ENCODE data around the gene MSL1.

The MSL1 gene

DNA sequence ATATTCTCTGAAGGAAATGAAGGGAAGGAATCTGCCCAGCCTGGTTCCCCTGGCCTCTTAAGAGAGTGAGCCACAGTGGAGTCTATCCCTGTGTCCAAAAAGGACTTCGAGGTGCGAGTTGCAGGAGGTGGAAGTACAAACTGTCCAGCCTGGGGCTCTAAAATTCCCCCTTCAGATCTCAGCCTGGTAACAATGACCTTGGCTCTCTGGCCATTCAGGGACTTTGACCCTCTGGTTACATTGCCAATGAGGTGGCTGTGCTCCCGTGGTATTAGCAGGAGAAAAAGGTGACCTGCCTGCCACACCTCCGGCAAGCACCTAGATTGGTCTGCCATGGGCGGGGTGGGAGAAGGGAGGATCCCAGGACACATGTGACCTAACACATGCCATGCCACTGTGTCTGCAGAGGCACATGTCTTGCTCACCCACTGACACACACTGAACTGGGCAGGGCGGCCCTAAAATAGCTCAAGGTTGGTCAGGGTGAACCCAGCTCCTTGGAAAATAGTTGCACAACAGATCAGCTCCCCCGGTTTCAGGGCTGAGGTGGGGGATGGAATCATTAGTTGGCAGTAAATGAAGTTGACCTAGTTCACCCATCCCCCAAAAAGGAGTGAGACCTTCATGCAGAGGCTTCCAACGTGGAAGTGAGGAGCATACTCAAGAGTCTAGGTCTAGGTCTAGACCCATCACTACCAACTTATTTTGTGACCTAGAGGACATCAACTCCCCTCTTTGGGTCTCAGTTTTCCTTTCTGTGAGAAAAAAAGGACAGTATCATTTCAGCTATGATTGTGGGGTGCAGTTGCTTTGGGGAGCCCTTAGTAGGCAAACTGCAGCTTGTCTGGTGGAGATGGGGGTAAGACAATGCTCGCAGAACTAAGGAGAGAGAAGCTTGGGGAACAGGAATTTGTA lies 23.6 kb upstream of the MSL1 start:
- H3K27me3 Mint-ChIP-seq (ENCODE audit: low read depth): peaks cover 4% of the 10 kb centered on the region
- H3K36me3 Mint-ChIP-seq (ENCODE audit: low read depth): peaks cover 16% of the 10 kb centered on the region
- H3K27ac Mint-ChIP-seq: peak overlapping the region; percentile 75
- H3K9me3 Mint-ChIP-seq: no peaks in the 10 kb centered on the region
- H3K4me1 Mint-ChIP-seq (ENCODE audit: low read depth): peaks cover 54% of the 10 kb centered on the region
- H3K4me3 Mint-ChIP-seq: peak overlapping the region; percentile 63

DNA sequence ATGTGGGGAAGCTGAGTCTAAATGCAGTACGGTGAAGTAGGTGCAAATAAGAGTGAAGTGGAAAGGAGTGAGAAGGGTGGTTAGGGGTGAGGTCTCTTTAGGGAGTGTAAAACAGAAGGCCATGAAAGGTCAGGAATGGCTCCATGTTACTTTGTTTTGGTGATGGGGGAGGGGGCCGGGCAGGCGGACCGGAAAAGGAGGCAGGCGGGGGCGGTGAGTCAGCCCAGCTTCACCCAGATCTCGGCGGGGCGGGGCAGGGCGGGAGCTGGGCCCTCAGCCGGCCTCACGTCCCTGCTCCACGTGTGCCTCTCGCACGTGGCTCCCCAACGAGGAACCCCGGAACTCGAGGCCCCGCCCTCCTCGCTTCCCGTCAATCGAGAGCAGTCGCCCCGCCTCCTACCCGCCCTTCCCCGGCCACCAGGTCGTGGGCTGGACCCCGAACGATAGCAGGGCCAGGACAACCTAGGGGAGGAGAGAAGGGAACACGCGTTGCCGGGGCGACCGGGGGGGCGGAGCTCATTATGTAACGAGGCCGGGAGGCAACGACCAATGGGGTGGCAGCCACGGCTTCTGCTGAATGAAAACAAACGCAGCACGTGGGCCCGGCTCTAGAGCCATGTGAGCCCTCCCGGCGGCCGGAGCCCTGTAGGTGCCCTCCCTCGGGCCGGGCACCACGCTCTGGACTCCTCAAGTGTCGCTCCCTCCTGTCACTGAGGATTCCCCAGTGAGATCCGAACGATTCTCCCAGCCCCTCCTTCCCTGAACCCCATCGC lies 22.7 kb upstream of the MSL1 start:
- H3K4me1 Mint-ChIP-seq (ENCODE audit: low read depth): peaks cover 59% of the 10 kb centered on the region
- H3K27me3 Mint-ChIP-seq (ENCODE audit: low read depth): peaks cover 4% of the 10 kb centered on the region
- peaks cover 10% of the 10 kb centered on the region for H3K36me3 Mint-ChIP-seq (ENCODE audit: low read depth)
- H3K9me3 Mint-ChIP-seq: no peaks in the 10 kb centered on the region
- H3K4me3 Mint-ChIP-seq: peak overlapping the region; percentile 87
- H3K27ac Mint-ChIP-seq: peak overlapping the region; percentile 75

DNA sequence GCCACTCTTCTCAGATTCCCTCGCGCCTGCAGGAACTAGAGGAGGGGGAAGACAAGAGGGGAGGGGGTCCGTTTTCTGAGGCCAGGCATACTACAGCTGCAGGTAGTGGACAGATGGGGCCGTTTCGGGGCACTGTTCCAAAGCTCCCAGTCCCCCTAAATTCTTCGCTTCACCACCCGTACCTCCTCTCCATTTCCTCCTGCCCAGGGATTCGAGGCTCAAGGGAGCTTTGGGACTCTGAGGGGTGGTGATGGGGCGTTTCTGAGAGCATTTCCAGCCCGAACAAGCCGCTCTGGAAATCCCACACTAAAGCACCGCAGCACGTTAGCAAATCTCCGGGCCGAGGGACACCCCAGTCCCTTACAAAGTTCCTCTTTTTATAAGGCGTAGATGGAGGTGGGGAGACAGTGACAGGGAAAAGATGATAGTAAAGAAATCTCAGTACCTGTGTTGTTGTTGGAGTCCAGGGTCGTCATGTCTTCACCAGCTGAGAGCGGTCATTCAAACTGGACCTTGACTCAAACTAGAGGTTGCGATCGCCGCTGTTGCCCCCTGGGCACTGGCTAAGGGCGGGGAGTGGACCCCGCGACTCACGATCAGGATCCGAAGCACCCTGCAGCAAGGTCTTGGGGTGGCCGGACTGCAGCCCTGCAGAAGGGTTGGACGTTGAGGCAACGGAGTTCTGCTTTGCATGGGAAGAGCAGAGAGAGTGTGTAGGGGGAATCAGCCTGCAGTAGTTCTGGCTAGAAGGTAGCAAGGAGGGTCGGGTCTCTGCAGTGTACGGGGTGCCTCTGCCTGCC lies 22.0 kb upstream of the MSL1 start:
- H3K36me3 Mint-ChIP-seq (ENCODE audit: low read depth): peaks cover 7% of the 10 kb centered on the region
- no peaks in the 10 kb centered on the region for H3K9me3 Mint-ChIP-seq
- H3K4me3 Mint-ChIP-seq: peak overlapping the region; percentile 87
- H3K27ac Mint-ChIP-seq: peak overlapping the region; percentile 71
- H3K4me1 Mint-ChIP-seq (ENCODE audit: low read depth): peaks cover 66% of the 10 kb centered on the region
- peaks cover 4% of the 10 kb centered on the region for H3K27me3 Mint-ChIP-seq (ENCODE audit: low read depth)

DNA sequence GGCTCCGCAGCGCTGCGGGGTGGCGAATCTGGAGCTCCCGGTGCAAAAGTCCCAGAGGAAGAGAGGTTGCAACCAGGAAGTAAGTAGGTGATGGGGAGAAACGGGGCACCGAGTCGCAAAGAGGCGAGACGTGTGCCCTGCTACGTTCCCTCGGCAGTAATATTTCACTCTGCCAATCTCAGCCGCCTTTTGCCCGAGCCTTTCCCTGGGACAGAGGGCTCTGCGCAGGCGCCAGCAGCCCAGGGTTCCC lies 21.4 kb upstream of the MSL1 start, which contains the start of gene NR1D1:
Gene NR1D1 (minus strand): TSS at position 171 of the 250 bp plus-strand sequence. CDS start 495 bp downstream, outside the sequence.
- Mint-ChIP-seq H3K27me3 (ENCODE audit: low read depth) (peaks cover 4% of the 10 kb centered on the region), H3K4me3 (peak within 1 kb of the TSS; percentile 87), H3K4me1 (ENCODE audit: low read depth) (peaks cover 69% of the 10 kb centered on the region), H3K27ac (peak within 1 kb of the TSS; percentile 74), H3K36me3 (ENCODE audit: low read depth) (peaks cover 7% of the 10 kb centered on the region), H3K9me3 (no peaks in the 10 kb centered on the region)

DNA sequence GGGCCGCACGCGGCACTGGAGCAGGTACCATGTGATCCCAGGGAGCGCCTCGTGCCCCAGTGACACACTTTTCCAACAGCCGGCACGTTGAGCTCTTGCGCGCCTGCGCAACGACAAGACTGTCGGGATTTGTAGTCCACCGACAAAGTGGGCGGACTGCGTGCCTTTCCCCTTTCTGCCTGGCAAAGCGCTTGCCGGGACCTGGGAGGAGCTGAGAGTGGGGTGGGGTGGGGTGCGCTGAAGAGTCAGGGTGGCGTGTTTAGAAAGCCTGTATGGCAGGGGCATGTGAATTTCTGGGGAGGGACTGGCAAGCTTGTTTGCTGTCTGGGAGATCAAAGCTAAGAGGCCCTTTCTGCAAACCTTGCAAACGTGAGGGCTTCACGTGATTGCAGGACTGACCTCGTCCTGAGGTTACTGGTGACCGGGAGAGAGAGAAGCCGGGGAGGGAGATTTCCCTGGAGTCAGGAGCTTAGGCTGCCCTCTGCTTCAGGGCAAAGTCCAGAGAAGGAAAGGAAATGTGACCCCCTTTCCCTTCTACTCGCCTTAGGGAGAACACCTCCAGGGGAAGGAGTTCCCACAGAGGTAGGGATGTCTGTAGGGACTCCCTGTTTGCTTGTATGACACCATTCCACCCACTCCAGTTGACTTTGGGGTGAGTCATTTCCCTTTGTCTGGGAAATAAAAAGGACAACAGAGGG lies 21.0 kb upstream of the MSL1 start:
- H3K9me3 Mint-ChIP-seq: no peaks in the 10 kb centered on the region
- peaks cover 68% of the 10 kb centered on the region for H3K4me1 Mint-ChIP-seq (ENCODE audit: low read depth)
- peak overlapping the region; percentile 87 for H3K4me3 Mint-ChIP-seq
- H3K27ac Mint-ChIP-seq: peak overlapping the region; percentile 71
- peaks cover 7% of the 10 kb centered on the region for H3K27me3 Mint-ChIP-seq (ENCODE audit: low read depth)
- peaks cover 7% of the 10 kb centered on the region for H3K36me3 Mint-ChIP-seq (ENCODE audit: low read depth)

DNA sequence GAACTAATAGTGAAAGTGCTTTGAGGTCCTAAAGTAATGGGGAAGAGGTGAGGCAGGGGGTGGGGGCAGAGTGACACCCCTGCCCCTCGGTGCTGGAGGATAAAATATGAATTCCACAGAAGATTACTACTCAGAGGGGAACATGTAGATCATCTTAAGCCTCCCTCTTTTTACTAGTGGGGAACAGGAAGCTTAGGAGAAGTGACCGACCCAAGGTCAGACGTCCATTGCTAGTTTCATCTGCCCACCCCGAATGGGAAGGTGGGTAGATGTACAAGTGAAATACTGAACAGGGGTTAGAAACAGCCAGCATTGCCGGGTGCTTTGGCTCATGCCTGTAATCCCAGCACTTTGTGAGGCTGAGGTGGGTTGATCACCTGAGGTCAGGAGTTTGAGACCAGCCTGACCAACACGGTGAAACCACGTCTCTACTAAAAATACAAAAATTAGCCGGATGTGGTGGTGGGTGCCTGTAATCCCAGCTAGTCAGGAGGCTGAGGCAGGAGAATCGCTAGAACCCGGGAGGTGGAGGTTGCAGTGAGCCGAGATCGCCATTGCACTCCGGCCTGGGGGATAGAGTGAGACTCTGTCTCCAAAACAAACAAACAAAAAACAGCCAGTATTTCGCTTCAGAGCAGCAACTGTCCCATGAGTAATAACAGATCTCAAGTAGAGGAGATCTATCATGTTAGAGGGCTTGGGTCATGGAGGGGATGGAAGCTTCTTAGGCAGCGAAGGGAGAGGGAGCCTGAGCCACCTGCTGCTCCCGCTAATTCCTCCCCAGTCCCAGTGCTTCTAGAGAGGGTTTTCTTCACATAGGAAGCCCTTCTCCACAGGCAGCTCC lies 20.2 kb upstream of the MSL1 start:
- Mint-ChIP-seq H3K27ac (peak overlapping the region; percentile 74), H3K9me3 (no peaks in the 10 kb centered on the region)

DNA sequence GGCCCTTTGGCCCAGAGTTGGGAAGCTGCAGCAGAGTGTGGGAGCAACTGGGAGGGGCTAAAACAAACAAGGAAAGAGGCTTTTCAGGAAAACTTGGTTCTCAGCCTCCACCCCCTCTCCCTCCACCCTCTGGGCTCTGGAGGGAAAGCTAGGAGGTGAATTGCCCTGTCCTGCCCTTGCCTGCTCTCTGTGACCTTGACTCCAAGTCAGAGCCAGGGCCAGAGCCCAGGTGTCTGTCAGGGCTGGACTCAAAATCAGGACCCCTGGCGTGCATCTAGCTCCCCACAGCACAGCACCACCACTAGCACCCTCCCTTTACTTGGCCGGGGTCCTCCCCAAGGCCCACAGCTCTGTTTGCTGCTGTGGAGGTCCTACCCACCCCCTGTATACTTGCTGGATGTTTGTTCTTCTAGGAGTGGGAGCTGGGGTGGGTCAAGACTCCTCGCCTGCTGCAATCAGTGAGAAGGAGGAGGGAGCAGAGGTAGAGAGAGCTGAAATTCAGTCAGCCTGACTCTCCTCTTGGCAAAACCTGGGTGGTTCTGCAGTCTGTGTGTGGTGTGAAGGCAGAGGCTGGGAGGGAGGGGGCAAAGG lies 18.6 kb upstream of the MSL1 start:
- Mint-ChIP-seq H3K27me3 (ENCODE audit: low read depth) (peaks cover 29% of the 10 kb centered on the region), H3K4me3 (no peak overlapping the region), H3K27ac (no peak overlapping the region), H3K36me3 (ENCODE audit: low read depth) (no peaks in the 10 kb centered on the region), H3K9me3 (no peaks in the 10 kb centered on the region), H3K4me1 (ENCODE audit: low read depth) (peaks cover 72% of the 10 kb centered on the region)

More for the DNA sequence above, 20.2 kb upstream of the MSL1 start:
- Mint-ChIP-seq H3K4me1 (ENCODE audit: low read depth) (peaks cover 70% of the 10 kb centered on the region), H3K36me3 (ENCODE audit: low read depth) (peaks cover 3% of the 10 kb centered on the region), H3K4me3 (no peak overlapping the region), H3K27me3 (ENCODE audit: low read depth) (peaks cover 15% of the 10 kb centered on the region)

DNA sequence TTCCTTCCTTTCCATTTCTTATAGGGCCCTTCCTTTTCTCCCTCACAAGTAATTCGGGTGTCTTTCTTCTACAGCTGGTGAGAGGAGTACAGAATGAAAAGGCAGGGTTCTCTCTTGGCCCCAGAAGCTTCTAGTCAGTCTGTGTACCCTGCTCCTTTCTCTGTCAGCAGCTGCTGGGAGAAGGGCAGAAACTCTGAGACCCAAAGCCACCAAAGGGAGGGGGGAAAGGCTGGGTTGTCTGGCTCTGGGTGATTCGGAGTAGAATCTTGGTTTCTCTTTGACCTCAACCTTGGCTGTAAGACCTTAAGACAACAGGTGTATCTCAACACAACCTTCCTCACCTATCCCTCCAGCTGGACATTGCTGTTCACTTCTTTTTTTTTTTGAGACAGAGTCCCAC lies 18.1 kb upstream of the MSL1 start:
- no peaks in the 10 kb centered on the region for H3K36me3 Mint-ChIP-seq (ENCODE audit: low read depth)
- no peak overlapping the region for H3K27ac Mint-ChIP-seq
- H3K9me3 Mint-ChIP-seq: no peaks in the 10 kb centered on the region
- peaks cover 29% of the 10 kb centered on the region for H3K27me3 Mint-ChIP-seq (ENCODE audit: low read depth)
- H3K4me3 Mint-ChIP-seq: peak overlapping the region; percentile 28
- peaks cover 70% of the 10 kb centered on the region for H3K4me1 Mint-ChIP-seq (ENCODE audit: low read depth)

DNA sequence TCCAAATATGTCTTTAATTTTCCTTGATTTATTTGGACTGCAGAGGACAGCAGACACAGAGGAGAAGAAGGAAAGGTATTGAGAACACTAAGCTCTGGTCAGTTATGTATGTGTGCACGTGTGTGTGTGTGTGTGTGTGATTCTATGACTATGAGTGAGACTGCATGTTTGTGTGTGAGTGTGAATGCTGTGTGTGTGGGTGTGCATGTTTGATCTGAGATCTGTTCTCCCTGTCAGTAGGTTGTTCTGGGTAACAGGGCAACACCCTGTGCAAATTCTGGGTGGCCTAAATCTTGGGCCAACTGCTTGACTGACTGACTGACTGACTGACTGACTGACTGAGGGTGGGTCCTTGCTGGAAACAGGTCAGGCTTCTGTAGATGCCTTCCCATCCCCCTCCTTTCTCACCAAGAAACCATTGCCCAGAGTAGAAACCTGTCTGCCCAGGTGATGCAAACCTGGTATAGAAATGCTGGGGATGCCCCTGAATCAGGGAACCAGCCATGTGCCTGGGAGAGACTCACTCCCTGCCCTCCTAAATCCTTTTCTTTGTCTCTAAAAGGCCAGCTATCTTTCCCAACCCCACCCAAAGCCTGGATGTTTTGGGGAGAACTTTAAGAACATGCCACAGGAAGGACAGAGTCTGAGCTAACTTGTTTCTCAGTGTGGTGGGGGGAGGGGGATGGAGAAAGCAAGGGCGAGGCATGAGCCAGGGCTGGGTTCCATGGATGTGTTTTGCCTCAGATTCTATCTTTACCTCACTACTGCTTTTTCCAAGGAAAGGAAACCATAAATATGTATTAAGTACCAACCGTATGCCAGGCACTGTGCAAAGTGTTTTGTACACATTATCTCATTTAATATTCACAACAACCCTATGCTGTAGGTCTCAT lies 16.9 kb upstream of the MSL1 start:
- peak overlapping the region; percentile 55 for H3K27ac Mint-ChIP-seq
- peaks cover 29% of the 10 kb centered on the region for H3K27me3 Mint-ChIP-seq (ENCODE audit: low read depth)
- no peak overlapping the region for H3K4me3 Mint-ChIP-seq
- H3K4me1 Mint-ChIP-seq (ENCODE audit: low read depth): peaks cover 67% of the 10 kb centered on the region
- no peaks in the 10 kb centered on the region for H3K9me3 Mint-ChIP-seq
- no peaks in the 10 kb centered on the region for H3K36me3 Mint-ChIP-seq (ENCODE audit: low read depth)

DNA sequence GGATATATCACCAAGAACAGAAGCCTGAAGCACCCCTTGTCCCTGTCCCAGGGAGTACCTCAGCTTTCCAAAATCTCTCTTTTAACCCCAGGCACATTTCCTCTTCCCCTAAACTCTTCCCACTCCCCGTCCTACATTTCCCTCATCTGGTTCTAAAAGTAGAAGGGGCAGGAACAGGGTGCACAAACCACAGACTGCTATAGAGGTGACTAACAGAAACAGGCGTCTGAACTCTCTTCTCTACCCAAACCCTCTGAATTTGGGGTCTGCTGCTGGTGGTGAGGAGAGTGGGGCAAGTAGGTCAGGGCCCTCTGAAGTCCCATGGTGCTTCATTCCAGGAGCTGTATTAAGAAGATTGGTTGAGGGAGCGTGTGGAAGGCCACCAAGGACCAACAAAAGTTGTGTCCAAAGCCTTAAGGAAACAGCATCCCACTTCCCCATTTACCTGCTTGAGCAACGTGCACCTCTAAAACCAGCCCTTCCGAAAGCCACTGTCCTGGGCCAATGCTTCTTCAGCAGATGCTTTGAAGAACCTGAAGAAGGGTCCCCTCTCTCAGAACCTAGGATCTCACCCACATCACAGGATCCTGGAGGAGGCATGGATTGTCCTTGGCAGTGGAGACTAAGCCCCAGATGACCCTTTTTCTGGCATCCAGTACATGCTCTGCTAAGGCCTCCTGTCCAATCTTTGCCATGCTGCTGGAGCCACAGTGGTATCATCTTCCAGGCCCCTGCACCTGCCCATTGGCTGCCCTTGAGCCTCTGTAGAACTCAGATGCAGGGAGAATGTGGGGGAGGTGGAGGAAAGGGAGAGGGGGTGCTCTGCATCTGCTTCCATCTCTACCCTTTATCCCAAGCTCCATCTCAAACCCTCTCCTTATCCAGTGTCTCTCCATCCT lies 15.7 kb upstream of the MSL1 start:
- Mint-ChIP-seq H3K4me1 (ENCODE audit: low read depth) (peaks cover 67% of the 10 kb centered on the region), H3K36me3 (ENCODE audit: low read depth) (no peaks in the 10 kb centered on the region), H3K4me3 (no peak overlapping the region), H3K9me3 (no peaks in the 10 kb centered on the region), H3K27me3 (ENCODE audit: low read depth) (peaks cover 28% of the 10 kb centered on the region), H3K27ac (no peak overlapping the region)

DNA sequence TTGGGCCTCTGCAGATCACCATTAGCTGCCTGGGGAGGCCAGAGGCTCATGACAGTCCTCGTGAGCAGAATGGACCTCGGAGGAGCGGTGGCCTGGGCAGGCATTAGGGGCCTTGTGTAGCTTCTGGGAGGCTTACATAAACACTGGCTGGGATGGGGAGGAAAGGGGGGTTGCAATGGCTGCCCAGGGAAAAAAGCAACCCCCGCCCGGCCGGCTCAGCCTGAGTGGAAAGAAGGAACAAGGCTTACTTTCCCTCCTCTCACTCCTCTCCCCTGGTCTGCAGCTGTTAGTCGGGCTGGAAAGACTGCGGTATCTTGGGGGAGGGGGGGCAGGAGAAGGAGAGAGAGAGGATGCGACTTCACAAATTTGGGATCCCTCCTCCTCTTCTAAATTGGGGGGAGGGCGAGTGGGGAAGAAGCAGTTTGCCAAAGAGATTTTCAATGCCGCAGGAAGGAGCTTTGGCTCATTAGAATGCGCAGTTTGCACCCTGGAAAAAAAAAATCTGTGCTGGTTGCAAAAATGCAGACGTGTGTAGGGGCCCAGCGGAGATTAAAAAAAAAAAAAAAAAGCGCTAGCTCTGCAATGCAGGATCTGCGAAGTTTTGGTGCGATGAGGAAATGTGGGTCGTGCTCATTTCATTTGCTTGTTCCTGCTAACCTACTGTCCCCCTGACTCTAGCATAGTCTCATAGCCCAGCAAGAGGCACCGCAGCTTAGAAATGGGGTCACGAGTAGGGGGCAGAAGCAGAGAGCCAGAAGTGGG lies 14.8 kb upstream of the MSL1 start:
- H3K27ac Mint-ChIP-seq: no peak overlapping the region
- no peak overlapping the region for H3K4me3 Mint-ChIP-seq
- no peaks in the 10 kb centered on the region for H3K9me3 Mint-ChIP-seq
- peaks cover 25% of the 10 kb centered on the region for H3K27me3 Mint-ChIP-seq (ENCODE audit: low read depth)
- H3K4me1 Mint-ChIP-seq (ENCODE audit: low read depth): peaks cover 72% of the 10 kb centered on the region
- H3K36me3 Mint-ChIP-seq (ENCODE audit: low read depth): no peaks in the 10 kb centered on the region

Data from T-helper 1 cell treated with Interleukin-12 subunit alpha and Interleukin-12 subunit beta and Interleukin-4 antibody, amounts not matched to agents 30 μg/mL and 1 μg/mL, for 36 hours (primary cell).